HCT116 (cell line): ENCODE data around the gene MCTP2. TPM values are rescaled to one million over a fixed set of nuclear protein-coding genes. Genes with fewer than 3 reads are reported as not detected.

Experiments
- ATAC-seq: fragments of 200-7000 bp; cut with Tn5 transposase; 2 replicates; pipeline ENCODE4 v1.9.1; 2020; ENCODE audit warnings: mild to moderate bottlenecking, moderate library complexity
- BruUV-seq: library from RNA; stranded (reverse); fragments of 400-500 nt; replicated peaks from 2 replicates; lab custom pipeline; 2021; lab: Mats Ljungman, UMichigan
- CTCF ChIA-PET: fragments of 300-600 bp; sonication (Branson Sonifier 250); formaldehyde crosslinking; loops from one replicate; lab custom pipeline; 2021; ENCODE audit warnings: antibody characterized with exemption; lab: Charles Lee
- POLR2A ChIA-PET: fragments of 300-600, 350-600 bp; sonication (Branson Sonifier 250); formaldehyde crosslinking; loops from one replicate; lab custom pipeline; 2021; ENCODE audit warnings: antibody characterized with exemption; lab: Charles Lee
- RAD21 ChIA-PET, 2 experiments: fragments of 300-600 bp; sonication (Branson Sonifier 250); formaldehyde crosslinking; loops; one replicate each; lab custom pipeline; 2023; ENCODE audit warnings: low total read pairs in 2 of 2; ENCODE audit not compliant: uncharacterized antibody in 2 of 2, unreplicated experiment in 2 of 2, low non-redundant PET in 1 of 2; lab: Charles Lee
- DNase-seq: peaks from one replicate; pipeline ENCODE4 v3.0.0-alpha.2; 2010; ENCODE audit warnings: low read depth, low spot score
- H2AFZ ChIP-seq: fragments of 200-600 bp; shearing (Covaris generic), sonication (generic); 2 replicates; pipeline ENCODE4 v1.6.1; 2017; ENCODE audit warnings: low read depth, mixed run types, mixed read lengths, antibody characterized with exemption, low read length; ENCODE audit not compliant: poor library complexity, severe bottlenecking
- H3K27ac ChIP-seq: 2 replicates; pipeline ENCODE4 v1.5.1; 2012; ENCODE audit warnings: low read depth, low read length
- H3K27me3 ChIP-seq: fragments of 200-600 bp; sonication (generic); 2 replicates; pipeline ENCODE4 v1.6.1; 2016; ENCODE audit warnings: mixed run types, low read length, mixed read lengths; ENCODE audit not compliant: insufficient read depth
- H3K36me3 ChIP-seq, 2 experiments: fragments of 200-500 bp in 1 of 2; fragments of 200-600 bp in 1 of 2; sonication (Bioruptor generic) in 1 of 2; sonication (generic) in 1 of 2; 2 replicates each; pipeline versions ENCODE4 v1.5.1 to v1.6.1; 2014 to 2016; ENCODE audit warnings: low read length in 2 of 2, inconsistent platforms in 1 of 2, mixed read lengths in 1 of 2, mixed run types in 1 of 2; ENCODE audit not compliant: insufficient read depth in 2 of 2, control insufficient read depth in 1 of 2
- H3K4me1 ChIP-seq, 2 experiments: fragments of 200-600 bp in 1 of 2; sonication (generic) in 1 of 2; 2 replicates each; pipeline versions ENCODE4 v1.5.1 to v1.6.1; 2012 to 2017; ENCODE audit warnings: low read length in 2 of 2, inconsistent platforms in 1 of 2, mild to moderate bottlenecking in 1 of 2, mixed read lengths in 1 of 2, mixed run types in 1 of 2, moderate library complexity in 1 of 2; ENCODE audit not compliant: insufficient read depth in 2 of 2, control insufficient read depth in 1 of 2
- H3K4me2 ChIP-seq: fragments of 200-600 bp; sonication (generic); 2 replicates; pipeline ENCODE4 v1.6.1; 2017; ENCODE audit warnings: mixed run types, low read length, mixed read lengths
- H3K4me3 ChIP-seq, 2 experiments: fragments of 200-600 bp in 1 of 2; sonication (generic) in 1 of 2; replicated peaks in 1 of 2; 2 replicates each; pipeline ENCODE4 v1.5.1; 2011 to 2016; ENCODE audit warnings: low read length in 2 of 2, control low read depth in 1 of 2, low read depth in 1 of 2, mild to moderate bottlenecking in 1 of 2, mixed read lengths in 1 of 2, mixed run types in 1 of 2
- H3K79me2 ChIP-seq: fragments of 200-600 bp; sonication (generic); 2 replicates; pipeline ENCODE4 v1.6.1; 2017; ENCODE audit warnings: mild to moderate bottlenecking, mixed run types, low read length, moderate library complexity, mixed read lengths; ENCODE audit not compliant: insufficient read depth
- H3K9ac ChIP-seq: fragments of 200-600 bp; sonication (generic); 2 replicates; pipeline ENCODE4 v1.6.1; 2016; ENCODE audit warnings: low read length, mixed read lengths
- H3K9me2 ChIP-seq: fragments of 200-600 bp; sonication (generic), shearing (Covaris generic); 2 replicates; pipeline ENCODE4 v1.6.1; 2017; ENCODE audit warnings: mixed run types, mild to moderate bottlenecking, moderate library complexity; ENCODE audit not compliant: insufficient read depth
- H3K9me3 ChIP-seq, 2 experiments: fragments of 200-500 bp in 1 of 2; fragments of 200-600 bp in 1 of 2; sonication (Bioruptor generic) in 1 of 2; sonication (generic) in 1 of 2; 2 replicates each; pipeline ENCODE4 v1.6.1; 2014 to 2017; ENCODE audit warnings: low read length in 2 of 2, mixed read lengths in 2 of 2, inconsistent platforms in 1 of 2, low read depth in 1 of 2, mild to moderate bottlenecking in 1 of 2, mixed run types in 1 of 2, moderate library complexity in 1 of 2; ENCODE audit not compliant: control insufficient read depth in 1 of 2, insufficient read depth in 1 of 2
- H4K20me1 ChIP-seq: fragments of 200-600 bp; sonication (generic), shearing (Covaris generic); 2 replicates; pipeline ENCODE4 v1.6.1; 2017; ENCODE audit warnings: mixed run types, mild to moderate bottlenecking, moderate library complexity; ENCODE audit not compliant: insufficient read depth
- EZH2phosphoT487 ChIP-seq: fragments of 200-600 bp; IDR thresholded peaks from 2 replicates; pipeline ENCODE4 v1.6.1; 2018; ENCODE audit warnings: antibody characterized with exemption, borderline replicate concordance
- FOSL1 ChIP-seq: IDR thresholded peaks from 2 replicates; pipeline ENCODE4 v1.6.1; 2012; ENCODE audit warnings: low read depth
- POLR2A ChIP-seq: IDR thresholded peaks from 2 replicates; pipeline ENCODE4 v1.7.0; 2011; ENCODE audit warnings: borderline replicate concordance; ENCODE audit not compliant: insufficient read depth, insufficient read length; ENCODE audit errors: extremely low read depth
- REST ChIP-seq: IDR thresholded peaks from 2 replicates; pipeline ENCODE4 v1.6.1; 2012; ENCODE audit warnings: low read depth
- SIN3A ChIP-seq: IDR thresholded peaks from 2 replicates; pipeline ENCODE4 v1.6.1; 2012; ENCODE audit warnings: low read depth
- SRF ChIP-seq: IDR thresholded peaks from 2 replicates; pipeline ENCODE4 v1.6.1; 2012; ENCODE audit warnings: low read depth
- TCF7L2 ChIP-seq: IDR thresholded peaks from 2 replicates; pipeline ENCODE4 v1.7.0; 2011; ENCODE audit warnings: borderline replicate concordance, inconsistent platforms; ENCODE audit not compliant: insufficient read depth, insufficient read length; ENCODE audit errors: extremely low read depth
- YY1 ChIP-seq: IDR thresholded peaks from 2 replicates; pipeline ENCODE4 v1.6.1; 2011; ENCODE audit warnings: low read length, low read depth, moderate library complexity, mild to moderate bottlenecking; ENCODE audit not compliant: insufficient replicate concordance; ENCODE audit errors: extremely low read depth
- intact Hi-C: fragments of 100-400 bp; cut with micrococcal nuclease; formaldehyde crosslinking; loops from 2 replicates; pipeline ENCODE4 v1.10.0; 2022
- total RNA-seq: library from RNA; stranded (reverse); gene quantifications from one replicate; pipeline ENCODE4 v1.2.1, GENCODE V29; 2021; ENCODE audit not compliant: unreplicated experiment

The MCTP2 gene
- total RNA-seq, 1 experiment from 2014 or later: 12.9 TPM

GRCh38 chr15:94293411-94294402 is 62.3 kb downstream of the MCTP2 start:
- no TSS peak for BruUV-seq
- no peak for ATAC-seq
- RAD21 ChIA-PET: no interaction called here

GRCh38 chr15:94294556-94294955 is 63.2 kb downstream of the MCTP2 start:
- ChIA-PET POLR2A (no interaction called here), CTCF (no interaction called here), RAD21 (no interaction called here)
- H4K20me1 ChIP-seq: no peaks in the 10 kb centered on the region
- ATAC-seq (no peak), DNase-seq (no peak)
- H3K79me2 ChIP-seq: no peaks in the 10 kb centered on the region
- BruUV-seq: no TSS peak
- H3K4me2 ChIP-seq: no peak overlapping the region
- no peak overlapping the region for H2AFZ ChIP-seq
- no peak overlapping the region for H3K9ac ChIP-seq
- H3K36me3 ChIP-seq: no peaks in the 10 kb centered on the region
- no peak overlapping the region for H3K4me3 ChIP-seq
- no peaks in the 10 kb centered on the region for H3K9me2 ChIP-seq
- H3K9me3 ChIP-seq: 0 out of 4 replicates have a peak, but pooled peaks cover 0 to 6% of the 10 kb centered on the region in 2 experiments
- intact Hi-C loops: no loop called here
- H3K27ac ChIP-seq: no peak overlapping the region
- H3K4me1 ChIP-seq: no peaks in the 10 kb centered on the region
- TF ChIP-seq TCF7L2 (no peak), YY1 (no peak), FOSL1 (no peak), POLR2A (no peak), EZH2phosphoT487 (no peak), REST (no peak)
- no peaks in the 10 kb centered on the region for H3K27me3 ChIP-seq

More at GRCh38 chr15:94293411-94294402, 62.3 kb downstream of the MCTP2 start:
- intact Hi-C loops: no loop called here
- DNase-seq: no peak
- Histone ChIP-seq H3K9ac (no peak overlapping the region), H3K9me2 (no peaks in the 10 kb centered on the region), H4K20me1 (no peaks in the 10 kb centered on the region), H3K79me2 (no peaks in the 10 kb centered on the region), H3K27ac (no peak overlapping the region), H2AFZ (no peak overlapping the region), H3K27me3 (no peaks in the 10 kb centered on the region), H3K36me3 (no peaks in the 10 kb centered on the region), H3K4me2 (no peak overlapping the region), H3K4me3 (no peak overlapping the region), H3K4me1 (no peaks in the 10 kb centered on the region), H3K9me3 (0 out of 4 replicates have a peak, but pooled peaks cover 0 to 6% of the 10 kb centered on the region in 2 experiments)
- TF ChIP-seq SIN3A (no peak), POLR2A (no peak), SRF (no peak)
- POLR2A ChIA-PET: no interaction called here
- CTCF ChIA-PET: no interaction called here
